ENCODE results near the gene ZNF208.

The ZNF208 gene

DNA sequence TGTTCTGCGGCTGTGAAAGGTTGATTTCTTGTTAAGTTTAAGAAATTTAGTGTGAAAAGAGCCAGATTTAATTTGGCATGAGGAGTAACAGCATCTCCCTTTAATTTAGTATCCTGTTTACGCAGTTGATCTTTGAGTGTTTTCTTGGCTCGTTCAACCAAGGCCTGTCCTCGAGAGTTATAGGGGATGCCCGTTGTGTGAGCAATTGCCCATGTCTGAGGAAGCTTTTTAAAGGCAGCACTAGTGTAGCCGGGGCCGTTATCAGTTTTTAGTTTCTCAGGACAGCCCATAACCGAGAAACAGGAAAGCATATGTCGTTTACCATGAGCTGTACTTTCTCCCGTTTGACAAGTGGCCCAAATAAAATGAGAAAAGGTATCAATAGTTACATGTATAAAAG lies 127.2 kb downstream of the ZNF208 start:
- DNase-seq = no peak

Measured in NCI-H226 (cell line).